ENCODE results near the gene CDH4.

- TF ChIP-seq CTCF (tag by site-specific recombination; IDR thresholded peaks at IDR 0.05) (no peak), ZNF670 (tag by site-specific recombination; IDR thresholded peaks at IDR 0.05; ENCODE audit: low read depth) (no peak), ZNF266 (tag by site-specific recombination; IDR thresholded peaks at IDR 0.05; ENCODE audit: low read depth) (no peak), ZNF138 (tag by site-specific recombination; IDR thresholded peaks at IDR 0.05; ENCODE audit: borderline replicate concordance) (no peak), ZNF121 (tag by site-specific recombination; IDR thresholded peaks at IDR 0.05) (no peak), ZBTB7A (tag by site-specific recombination; IDR thresholded peaks at IDR 0.05; ENCODE audit: low read depth) (no peak), ZNF10 (tag by site-specific recombination; IDR thresholded peaks at IDR 0.05) (no peak)
Observed at GRCh38 chr20:61674121-61674520, 422.1 kb downstream of the CDH4 start.
